H9 (cell line): ENCODE data around the gene CDK2. TPM values are rescaled to one million over a fixed set of nuclear protein-coding genes. Genes with fewer than 3 reads are reported as not detected.

Experiments
- DNase-seq: peaks from one replicate; pipeline ENCODE4 v3.0.0-alpha.2; 2017
- H2AFZ ChIP-seq: one replicate; pipeline ENCODE4 v1.6.1; 2013; ENCODE audit warnings: mild to moderate bottlenecking, low read length, control low read depth, moderate library complexity
- H2AK5ac ChIP-seq: 2 replicates; pipeline ENCODE4 v1.6.1; 2013; ENCODE audit warnings: low read length, control low read depth, mixed read lengths; ENCODE audit not compliant: insufficient read length
- H2BK120ac ChIP-seq: one replicate; pipeline ENCODE4 v1.6.1; 2013; ENCODE audit warnings: low read depth, mild to moderate bottlenecking, low read length, control low read depth, inconsistent platforms; ENCODE audit not compliant: poor library complexity, severe bottlenecking
- H2BK12ac ChIP-seq: 2 replicates; pipeline ENCODE4 v1.6.1; 2013; ENCODE audit warnings: low read length, control low read depth, mixed read lengths, low read depth; ENCODE audit not compliant: insufficient read length
- H2BK15ac ChIP-seq: 2 replicates; pipeline ENCODE4 v1.6.1; 2013; ENCODE audit warnings: low read depth, low read length, control low read depth
- H2BK20ac ChIP-seq: one replicate; pipeline ENCODE4 v1.6.1; 2013; ENCODE audit warnings: low read depth, mild to moderate bottlenecking, low read length, control low read depth, inconsistent platforms; ENCODE audit not compliant: poor library complexity, severe bottlenecking
- H2BK5ac ChIP-seq: 2 replicates; pipeline ENCODE4 v1.6.1; 2013; ENCODE audit warnings: low read length, control low read depth, mixed read lengths; ENCODE audit not compliant: insufficient read length
- H3K14ac ChIP-seq: 2 replicates; pipeline ENCODE4 v1.6.1; 2013; ENCODE audit warnings: low read length, control low read depth; ENCODE audit not compliant: insufficient read depth
- H3K18ac ChIP-seq: 2 replicates; pipeline ENCODE4 v1.6.1; 2013; ENCODE audit warnings: low read depth, mild to moderate bottlenecking, mixed read lengths, low read length, control low read depth; ENCODE audit not compliant: insufficient read length
- H3K23ac ChIP-seq: 2 replicates; pipeline ENCODE4 v1.6.1; 2013; ENCODE audit warnings: low read length, control low read depth, mixed read lengths, low read depth; ENCODE audit not compliant: insufficient read length
- H3K23me2 ChIP-seq: 2 replicates; pipeline ENCODE4 v1.6.1; 2013; ENCODE audit warnings: low read depth, mild to moderate bottlenecking, mixed read lengths, low read length, control low read depth; ENCODE audit not compliant: insufficient read length, poor library complexity, severe bottlenecking
- H3K27ac ChIP-seq: 2 replicates; pipeline ENCODE4 v1.5.1; 2013; ENCODE audit warnings: low read length, control low read depth, mixed read lengths, low read depth; ENCODE audit not compliant: insufficient read length
- H3K27me3 ChIP-seq: 2 replicates; pipeline ENCODE4 v1.6.1; 2013; ENCODE audit warnings: low read length, control low read depth, inconsistent platforms; ENCODE audit not compliant: insufficient read depth
- H3K4ac ChIP-seq: 2 replicates; pipeline ENCODE4 v1.6.1; 2013; ENCODE audit warnings: low read depth, mild to moderate bottlenecking, control low read depth, inconsistent platforms, low read length, moderate library complexity
- H3K4me1 ChIP-seq: 2 replicates; pipeline ENCODE4 v1.6.1; 2013; ENCODE audit warnings: low read length, control low read depth, inconsistent platforms; ENCODE audit not compliant: insufficient read depth
- H3K4me2 ChIP-seq: 2 replicates; pipeline ENCODE4 v1.6.1; 2013; ENCODE audit warnings: low read length, control low read depth, mixed read lengths; ENCODE audit not compliant: insufficient read length, insufficient read depth
- H3K56ac ChIP-seq: 2 replicates; pipeline ENCODE4 v1.6.1; 2013; ENCODE audit warnings: low read depth, mild to moderate bottlenecking, mixed read lengths, low read length, control low read depth; ENCODE audit not compliant: insufficient read length
- H3K79me1 ChIP-seq: 2 replicates; pipeline ENCODE4 v1.6.1; 2013; ENCODE audit warnings: low read depth, mild to moderate bottlenecking, moderate library complexity, low read length, control low read depth, inconsistent platforms; ENCODE audit not compliant: insufficient read depth, poor library complexity, severe bottlenecking
- H3K79me2 ChIP-seq: 2 replicates; pipeline ENCODE4 v1.6.1; 2013; ENCODE audit warnings: low read length, control low read depth, inconsistent platforms; ENCODE audit not compliant: insufficient read depth
- H3K9ac ChIP-seq: 2 replicates; pipeline ENCODE4 v1.6.1; 2013; ENCODE audit warnings: low read length, control low read depth, mixed read lengths; ENCODE audit not compliant: insufficient read length; ENCODE audit errors: extremely low read depth
- H3K9me3 ChIP-seq: one replicate; pipeline ENCODE4 v1.6.1; 2013; ENCODE audit warnings: low read depth, low read length, inconsistent platforms; ENCODE audit not compliant: control insufficient read depth
- H3T11ph ChIP-seq: one replicate; pipeline ENCODE4 v1.6.1; 2013; ENCODE audit warnings: mild to moderate bottlenecking, low read length, control low read depth, inconsistent platforms
- H4K20me1 ChIP-seq: one replicate; pipeline ENCODE4 v1.6.1; 2013; ENCODE audit not compliant: control insufficient read depth, insufficient read length, insufficient read depth
- H4K5ac ChIP-seq: 2 replicates; pipeline ENCODE4 v1.6.1; 2013; ENCODE audit warnings: low read depth, mild to moderate bottlenecking, mixed read lengths, low read length, control low read depth; ENCODE audit not compliant: insufficient read length
- H4K8ac ChIP-seq: replicated peaks from 2 replicates; pipeline ENCODE4 v1.6.1; 2013; ENCODE audit warnings: low read length, control low read depth, mixed read lengths, low read depth; ENCODE audit not compliant: insufficient read length
- H4K91ac ChIP-seq: 2 replicates; pipeline ENCODE4 v1.6.1; 2013; ENCODE audit warnings: low read depth, mild to moderate bottlenecking, moderate library complexity, mixed read lengths, low read length, control low read depth; ENCODE audit not compliant: insufficient read length
- H3K27ac Mint-ChIP-seq, 3 experiments: 2 replicates in 2 of 3; 3 replicates in 1 of 3; pipeline ENCODE4 v1.8.0; 2020 to 2021; ENCODE audit warnings: mixed read lengths in 3 of 3, mild to moderate bottlenecking in 1 of 3, moderate library complexity in 1 of 3
- H3K27me3 Mint-ChIP-seq: 2 replicates; pipeline ENCODE4 v1.8.0; 2021; ENCODE audit warnings: low read depth, mild to moderate bottlenecking, moderate library complexity, mixed read lengths
- H3K36me3 Mint-ChIP-seq, 3 experiments: 2 replicates in 2 of 3; 3 replicates in 1 of 3; pipeline ENCODE4 v1.8.0; 2020 to 2021; ENCODE audit warnings: low read depth in 3 of 3, mixed read lengths in 3 of 3; ENCODE audit not compliant: insufficient read depth in 1 of 3
- H3K4me1 Mint-ChIP-seq, 2 experiments: 2 replicates each; pipeline ENCODE4 v1.8.0; 2020; ENCODE audit warnings: mixed read lengths in 2 of 2
- H3K4me3 Mint-ChIP-seq, 2 experiments: 2 replicates in 1 of 2; 3 replicates in 1 of 2; pipeline ENCODE4 v1.8.0; 2020 to 2021; ENCODE audit warnings: mild to moderate bottlenecking in 2 of 2, mixed read lengths in 2 of 2, moderate library complexity in 1 of 2
- H3K9me3 Mint-ChIP-seq, 2 experiments: 2 replicates in 1 of 2; 3 replicates in 1 of 2; pipeline ENCODE4 v1.8.0; 2020; ENCODE audit warnings: mild to moderate bottlenecking in 2 of 2, mixed read lengths in 2 of 2, moderate library complexity in 1 of 2
- CTCF ChIP-seq: fragments of 200-600 bp; sonication (generic); conservative IDR thresholded peaks from 3 replicates; pipeline ENCODE4 v1.8.0; 2021; ENCODE audit warnings: antibody characterized with exemption, mild to moderate bottlenecking
- WGBS: extraction: QIAGEN DNeasy Blood & Tissue Kit; methylation state at CpG from one replicate; pipeline ENCODE4 v1.1.7; 2013; ENCODE audit warnings: missing lambda C conversion rate, low lambda C conversion rate, mixed read lengths; ENCODE audit not compliant: insufficient read length; ENCODE audit errors: extremely low coverage; 5-methylcytosine and 5-hydroxymethylcytosine counted together
- total RNA-seq: library from RNA; stranded (reverse); gene quantifications from 2 replicates; pipeline ENCODE4 v1.2.1, GENCODE V29; 2021

CDK2 gene
- total RNA-seq, 1 experiment from 2014 or later: 60.8 TPM

GRCh38 chr12:55993230-55993853, 26.7 kb downstream of the CDK2 start:
- no peak overlapping the region; a peak in 1 of 7 replicates for H3K27ac Mint-ChIP-seq
- no peaks in the 10 kb centered on the region for H3K27me3 Mint-ChIP-seq
- Histone ChIP-seq H2AK5ac (no peak overlapping the region), H2AFZ (no peak overlapping the region), H2BK5ac (no peak overlapping the region), H3K4me2 (no peak overlapping the region), H3K23ac (no peak overlapping the region), H4K91ac (no peak overlapping the region), H3K9me3 (no peaks in the 10 kb centered on the region), H3K56ac (no peak overlapping the region), H3T11ph (no peak overlapping the region), H4K5ac (no peak overlapping the region), H3K14ac (no peak overlapping the region), H4K20me1 (no peaks in the 10 kb centered on the region), H3K18ac (no peak overlapping the region), H3K27me3 (no peaks in the 10 kb centered on the region), H3K9ac (no peak overlapping the region), H3K79me2 (no peaks in the 10 kb centered on the region), H2BK120ac (no peak overlapping the region), H2BK12ac (no peak overlapping the region), H3K4ac (no peak overlapping the region), H2BK20ac (no peak overlapping the region), H3K4me1 (no peaks in the 10 kb centered on the region), H3K27ac (no peak overlapping the region), H2BK15ac (no peak overlapping the region), H3K79me1 (no peaks in the 10 kb centered on the region), H3K23me2 (peaks cover 8% of the 10 kb centered on the region), H4K8ac (no peak overlapping the region)
- no peak overlapping the region for H3K4me3 Mint-ChIP-seq
- TF ChIP-seq CTCF: no peak
- no peaks in the 10 kb centered on the region for H3K9me3 Mint-ChIP-seq
- WGBS: no CpG with 5 or more reads among the region's 4 CpGs
- peaks cover 5 to 6% of the 10 kb centered on the region in 2 experiments; a peak in 3 of 4 replicates for H3K4me1 Mint-ChIP-seq
- no peak for DNase-seq
- H3K36me3 Mint-ChIP-seq: peaks cover 44 to 61% (median 56%) of the 10 kb centered on the region in 3 experiments; a peak in 6 of 7 replicates
